Skeletal muscle cell (primary cell): ENCODE results near the gene MED4.

ENCODE experiments used
- DNase-seq: peaks from one replicate; pipeline ENCODE4 v3.0.0-alpha.2; 2010; ENCODE audit warnings: low read depth
- H3K4me3 ChIP-seq: 2 replicates; pipeline ENCODE4 v1.5.1; 2011; ENCODE audit warnings: low read depth, mild to moderate bottlenecking, control low read depth, low read length, moderate library complexity

MED4 gene

GRCh38 chr13:48094781-48095502 lies at the start of gene MED4:
Gene MED4 (minus strand): TSS chr13:48095104. CDS start chr13:48095078, 26 bp downstream.
- peak within 1 kb of the TSS; percentile 95 for H3K4me3 ChIP-seq
- DNase-seq, result peak; percentile 77

DNA sequence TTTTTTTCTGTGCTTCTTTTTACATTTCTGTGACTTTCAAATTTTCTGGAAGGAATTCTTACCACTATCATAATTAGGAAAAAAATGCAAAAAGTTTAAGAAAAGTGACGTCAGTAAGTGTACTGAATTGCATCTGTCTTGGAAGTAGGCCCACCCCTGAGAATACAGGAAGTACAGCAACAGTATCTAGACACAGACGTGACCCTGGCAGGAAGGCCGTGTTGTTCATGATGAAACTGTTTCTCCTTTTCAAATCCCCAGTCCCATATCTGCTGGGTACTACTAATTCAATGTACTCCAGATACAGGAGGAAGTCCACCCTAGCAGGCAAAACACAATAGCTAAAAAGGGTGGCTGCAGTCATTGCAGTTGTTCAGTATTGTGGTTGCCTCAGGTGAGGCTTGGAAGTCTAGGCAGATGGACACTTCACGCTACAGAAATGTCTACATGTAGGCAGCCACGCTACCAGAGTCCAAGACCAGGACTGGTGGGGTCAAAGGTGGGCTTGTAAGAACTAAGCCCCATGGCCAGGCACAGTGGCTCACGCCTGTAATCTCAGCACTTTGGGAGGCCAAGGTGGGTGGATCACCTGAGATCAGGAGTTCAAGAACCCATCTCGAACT lies 49.6 kb upstream of the MED4 start:
- no peak for DNase-seq
- H3K4me3 ChIP-seq, result no peak overlapping the region

DNA sequence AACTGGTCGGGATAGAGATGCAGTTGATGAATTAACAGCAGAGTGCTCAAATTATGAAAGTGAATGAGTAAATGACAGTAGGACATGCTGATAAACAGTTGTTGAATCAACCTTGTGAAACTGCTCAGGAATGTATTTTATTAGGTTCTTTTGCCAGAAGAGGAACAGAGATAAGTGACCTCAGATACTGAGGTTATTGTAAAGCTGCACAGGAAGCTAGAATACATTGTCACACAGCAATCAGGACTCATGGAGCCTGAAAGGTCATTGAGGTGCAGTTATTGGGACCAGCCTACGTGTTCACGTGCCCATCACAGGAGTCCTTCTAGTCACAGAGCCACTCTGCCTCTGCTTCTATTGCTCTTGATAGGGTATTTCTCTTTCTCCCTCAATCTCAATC lies 47.5 kb upstream of the MED4 start:
- no peak for DNase-seq
- no peak overlapping the region for H3K4me3 ChIP-seq

GRCh38 chr13:48138270-48138669 lies 43.4 kb upstream of the MED4 start:
- DNase-seq, result no peak
- no peak overlapping the region for H3K4me3 ChIP-seq

- H3K4me3 ChIP-seq, result no peak overlapping the region
Measured at GRCh38 chr13:48132961-48133360, 38.1 kb upstream of the MED4 start.

DNA sequence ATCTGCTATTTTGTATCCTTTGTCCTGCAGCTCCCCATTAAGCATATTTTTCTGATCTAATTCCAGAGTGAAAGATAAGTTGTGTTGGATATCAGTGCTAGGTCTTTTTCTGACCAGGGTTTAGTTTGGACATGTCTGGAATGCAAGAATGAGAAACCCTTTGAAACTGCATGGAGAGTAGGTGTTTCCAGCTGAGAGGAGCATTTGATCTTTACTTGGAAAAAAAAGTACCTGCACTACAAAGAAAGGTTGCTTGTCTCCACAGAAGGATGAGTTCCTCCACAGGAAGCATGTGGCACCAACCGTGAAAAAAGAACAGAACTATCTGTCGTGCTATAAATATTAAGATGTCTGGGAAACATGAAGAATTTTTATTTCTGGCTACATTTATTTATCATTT lies 36.6 kb upstream of the MED4 start:
- no peak overlapping the region for H3K4me3 ChIP-seq
- DNase-seq, result no peak

More at GRCh38 chr13:48132961-48133360, 38.1 kb upstream of the MED4 start:
- DNase-seq, result no peak

DNA sequence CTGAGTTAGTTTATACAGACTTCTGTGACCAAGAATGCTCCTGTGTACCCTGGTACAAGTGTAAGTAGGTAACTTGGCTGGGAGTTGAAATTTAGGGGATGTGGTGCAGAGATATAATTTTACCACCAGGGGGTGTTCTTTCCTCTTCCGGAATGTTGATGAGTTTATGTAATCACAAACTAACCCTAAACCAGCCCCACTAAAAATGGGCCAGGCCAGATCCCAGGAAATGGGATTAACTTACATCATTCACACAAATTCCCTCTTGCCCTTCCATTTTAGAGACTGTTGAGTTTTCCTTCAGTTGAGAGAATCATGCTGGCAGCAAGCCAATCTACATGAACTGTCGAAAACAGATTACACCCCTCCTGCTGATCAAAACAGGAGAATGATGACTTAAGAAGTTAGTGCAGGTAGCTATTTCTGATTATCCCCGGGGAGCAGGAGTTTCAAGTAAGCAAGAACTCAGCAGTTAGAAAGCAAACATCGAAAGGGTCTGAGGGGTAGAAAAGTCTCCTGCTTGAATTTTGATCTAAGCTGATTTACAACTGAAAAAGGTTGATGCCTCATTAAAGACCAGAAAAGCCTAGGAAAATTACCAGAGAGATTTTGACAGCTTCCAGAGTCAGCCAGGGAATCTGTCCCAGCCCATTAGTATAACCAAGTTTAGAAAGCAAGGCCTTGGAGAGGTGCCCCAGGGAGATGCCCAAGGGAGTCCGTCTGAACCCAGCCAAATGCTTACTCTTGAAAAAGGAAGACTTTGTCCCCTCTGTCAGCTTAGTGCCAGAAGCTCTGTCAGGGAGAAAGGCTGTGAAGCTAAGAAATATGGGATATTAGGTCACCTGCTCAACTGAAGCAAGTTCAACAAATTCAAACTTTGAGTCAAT lies 32.3 kb upstream of the MED4 start:
- H3K4me3 ChIP-seq, result no peak overlapping the region

DNA sequence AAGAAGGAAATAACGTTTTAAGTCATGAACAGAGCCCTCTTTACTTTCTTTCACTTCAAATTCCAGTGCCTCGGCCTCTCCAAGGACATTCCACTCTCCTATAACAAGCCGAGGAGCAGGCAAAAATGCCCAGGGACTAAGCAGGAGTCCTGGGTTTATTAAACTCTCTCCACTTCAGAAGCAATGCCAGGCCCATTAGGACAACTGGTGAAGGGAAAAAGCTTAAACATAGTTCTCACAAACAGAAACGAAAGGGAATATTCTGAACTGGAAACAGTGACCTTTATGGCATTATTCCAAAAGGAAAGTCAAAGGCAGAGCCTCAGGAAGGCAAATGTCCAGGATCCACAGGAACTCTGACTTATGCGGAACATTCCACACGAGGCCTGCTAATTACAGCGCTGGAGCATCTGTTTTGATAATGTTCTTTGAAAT lies 30.9 kb upstream of the MED4 start:
- peak; percentile 32 for DNase-seq

More for the DNA sequence above, 32.3 kb upstream of the MED4 start:
- peak; percentile 32 for DNase-seq

GRCh38 chr13:48123812-48124211 lies 28.9 kb upstream of the MED4 start:
- H3K4me3 ChIP-seq, result no peak overlapping the region

More for the DNA sequence above, 30.9 kb upstream of the MED4 start:
- H3K4me3 ChIP-seq, result no peak overlapping the region

DNA sequence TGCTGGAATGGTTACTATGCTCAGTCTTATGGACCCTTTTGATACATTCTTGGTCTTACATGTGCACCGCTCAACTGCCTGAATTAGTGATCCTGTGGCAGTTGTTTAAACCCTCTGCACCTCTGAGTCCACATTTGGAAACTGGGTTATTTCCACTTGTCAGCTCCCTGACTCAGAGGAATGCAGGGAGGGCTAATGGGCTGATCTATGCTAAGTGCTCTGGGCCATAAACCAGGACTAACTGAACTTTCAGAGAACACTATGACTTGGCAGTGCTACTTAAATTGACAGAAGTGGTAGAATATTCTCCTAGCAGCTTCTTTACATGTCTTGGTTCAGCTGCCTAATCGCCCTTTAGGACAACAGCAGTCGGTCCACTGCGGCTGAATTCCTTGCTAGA lies 26.8 kb upstream of the MED4 start:
- H3K4me3 ChIP-seq, result no peak overlapping the region
- DNase-seq, result no peak

More at GRCh38 chr13:48123812-48124211, 28.9 kb upstream of the MED4 start:
- DNase-seq, result no peak

DNA sequence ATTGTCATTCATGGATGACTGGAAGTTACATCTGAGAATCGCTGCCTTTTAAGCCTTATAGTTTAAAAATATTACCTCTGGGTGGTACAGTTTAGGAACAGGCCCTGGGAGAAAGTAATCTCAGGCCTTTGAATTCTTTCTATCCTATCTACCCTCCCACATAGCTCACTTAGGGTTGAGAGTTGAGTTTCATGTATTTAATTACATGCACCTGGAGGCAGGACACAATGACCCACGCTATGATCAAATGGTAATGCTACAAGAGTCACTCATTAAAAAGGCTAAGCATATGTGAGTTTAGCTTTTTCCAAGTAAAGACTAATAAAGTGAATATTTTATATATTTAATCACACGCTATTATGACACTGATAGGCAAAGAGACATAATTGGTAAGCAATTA lies 25.3 kb upstream of the MED4 start:
- H3K4me3 ChIP-seq, result no peak overlapping the region
- no peak for DNase-seq

GRCh38 chr13:48118030-48118429 lies 23.1 kb upstream of the MED4 start:
- H3K4me3 ChIP-seq, result no peak overlapping the region
- no peak for DNase-seq

DNA sequence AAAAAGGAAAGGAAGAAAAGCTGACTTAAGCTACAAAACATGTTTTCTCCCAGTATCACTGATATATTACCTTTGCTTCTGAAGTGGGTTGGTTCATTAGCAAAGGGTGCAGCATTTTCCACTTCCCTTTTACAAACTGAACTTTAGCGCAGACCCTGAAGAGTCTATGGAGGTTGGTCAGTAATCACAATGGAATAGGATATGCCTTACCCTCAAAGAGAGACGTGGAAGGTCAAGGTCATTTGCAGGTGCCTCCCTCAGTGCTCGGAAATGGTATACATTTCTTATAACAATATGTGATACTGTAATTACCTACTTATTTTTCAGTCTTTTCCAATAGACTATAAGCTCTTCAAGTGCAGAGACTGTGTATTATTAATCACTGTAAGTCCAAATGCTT lies 21.9 kb upstream of the MED4 start:
- no peak overlapping the region for H3K4me3 ChIP-seq
- DNase-seq, result no peak

- DNase-seq, result no peak
Measured at GRCh38 chr13:48113756-48114130, 18.8 kb upstream of the MED4 start.

GRCh38 chr13:48112896-48113755 lies 18.2 kb upstream of the MED4 start:
- no peak overlapping the region for H3K4me3 ChIP-seq
- DNase-seq, result no peak

More at GRCh38 chr13:48113756-48114130, 18.8 kb upstream of the MED4 start:
- no peak overlapping the region for H3K4me3 ChIP-seq

GRCh38 chr13:48110931-48111721 lies 16.2 kb upstream of the MED4 start:
- no peak overlapping the region for H3K4me3 ChIP-seq
- DNase-seq, result no peak

- no peak for DNase-seq
- H3K4me3 ChIP-seq, result no peak overlapping the region
Measured at GRCh38 chr13:48110132-48110868, 15.4 kb upstream of the MED4 start.

DNA sequence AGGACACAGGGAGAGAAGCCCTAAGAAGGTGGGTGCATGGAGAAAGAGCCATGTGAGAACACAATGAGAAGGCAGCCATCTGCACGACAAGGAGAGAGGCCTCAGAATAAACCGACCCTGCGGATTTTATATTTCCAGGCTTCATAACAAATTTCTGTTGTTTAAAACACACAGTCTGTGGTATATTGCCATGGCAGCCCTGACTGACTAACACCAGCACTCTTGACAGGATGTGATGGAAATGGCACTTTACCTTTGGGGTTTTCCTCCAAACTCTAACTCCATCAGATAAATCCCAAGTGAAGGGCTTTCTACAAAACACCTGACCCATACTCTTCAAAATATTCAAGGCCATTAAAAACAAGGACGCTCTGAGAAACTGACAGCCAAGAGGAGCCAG lies 13.2 kb upstream of the MED4 start:
- no peak overlapping the region for H3K4me3 ChIP-seq
- no peak for DNase-seq
